ENCODE measurements around the gene BOD1L1.

Gene BOD1L1

DNA sequence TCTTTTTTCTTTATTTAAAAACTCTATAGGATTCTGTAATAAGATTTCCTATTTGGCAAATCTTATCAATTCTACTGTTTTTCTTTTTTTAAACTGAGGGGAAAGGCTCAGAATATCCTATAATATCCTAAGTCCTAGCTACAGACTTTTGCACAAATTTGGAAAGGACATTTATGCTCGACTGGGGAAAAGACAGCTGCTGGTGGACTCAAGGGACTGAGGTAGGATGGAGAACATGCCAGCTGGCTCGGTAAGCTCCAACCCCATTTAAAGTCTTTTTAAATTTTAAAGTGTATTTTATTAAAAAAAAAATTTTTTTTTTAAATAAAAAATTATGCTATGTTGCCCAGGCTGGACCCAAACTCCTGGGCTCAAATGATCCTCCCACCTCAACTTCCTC is 36.8 kb downstream of the BOD1L1 start:
- H3K4me3 ChIP-seq (IDR thresholded peaks at IDR 0.05; ENCODE audit: insufficient read depth, low read depth, low read length), result no peak overlapping the region
- H3K27ac ChIP-seq, result no peak overlapping the region
- TF ChIP-seq CTCF (conservative IDR thresholded peaks at IDR 0.05; ENCODE audit: low read depth, low read length), result no peak
- no peaks in the 10 kb centered on the region for H4K20me1 ChIP-seq (ENCODE audit: insufficient read depth)
- no peak overlapping the region for H3K9ac ChIP-seq
- no peaks in the 10 kb centered on the region for H3K4me1 ChIP-seq (ENCODE audit: low read depth, poor library complexity, severe bottlenecking)
- no peaks in the 10 kb centered on the region for H3K36me3 ChIP-seq (ENCODE audit: insufficient read depth)
- no peaks in the 10 kb centered on the region for H3K79me2 ChIP-seq (ENCODE audit: insufficient read depth, low read depth)
- H3K27me3 ChIP-seq (ENCODE audit: insufficient read depth, low read depth), result no peaks in the 10 kb centered on the region
- H3K4me2 ChIP-seq, result no peak overlapping the region
- H2AFZ ChIP-seq (ENCODE audit: low read depth), result no peak overlapping the region

DNA sequence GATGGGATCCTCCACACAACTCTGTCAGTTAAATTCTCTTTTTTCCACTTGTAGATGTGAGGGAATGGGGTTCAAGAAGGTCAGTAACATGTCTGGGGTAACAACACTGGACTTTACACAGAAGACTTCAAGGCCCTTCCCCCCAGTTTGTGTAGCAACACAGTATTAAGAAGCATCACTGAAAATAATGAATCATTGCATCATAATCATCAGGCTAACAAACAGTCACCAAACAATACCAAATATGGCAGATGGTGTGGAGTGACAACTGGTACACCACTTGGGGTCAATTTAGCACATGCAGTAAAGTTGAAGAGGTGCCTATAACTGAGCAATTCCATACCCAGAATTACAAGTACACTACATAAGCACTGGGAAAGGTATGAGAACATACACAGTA is 38.6 kb downstream of the BOD1L1 start:
- Histone ChIP-seq H3K4me2 (no peak overlapping the region), H4K20me1 (ENCODE audit: insufficient read depth) (no peaks in the 10 kb centered on the region), H3K27me3 (ENCODE audit: insufficient read depth, low read depth) (no peaks in the 10 kb centered on the region), H3K4me1 (ENCODE audit: low read depth, poor library complexity, severe bottlenecking) (no peaks in the 10 kb centered on the region), H3K4me3 (IDR thresholded peaks at IDR 0.05; ENCODE audit: insufficient read depth, low read depth, low read length) (no peak overlapping the region), H3K27ac (no peak overlapping the region), H2AFZ (ENCODE audit: low read depth) (no peak overlapping the region), H3K79me2 (ENCODE audit: insufficient read depth, low read depth) (no peaks in the 10 kb centered on the region), H3K36me3 (ENCODE audit: insufficient read depth) (no peaks in the 10 kb centered on the region), H3K9ac (no peak overlapping the region)
- TF ChIP-seq CTCF (conservative IDR thresholded peaks at IDR 0.05; ENCODE audit: low read depth, low read length), result no peak

- H3K9ac ChIP-seq, result no peak overlapping the region
- H3K4me1 ChIP-seq (ENCODE audit: low read depth, poor library complexity, severe bottlenecking), result no peaks in the 10 kb centered on the region
- H3K4me3 ChIP-seq (IDR thresholded peaks at IDR 0.05; ENCODE audit: insufficient read depth, low read depth, low read length), result no peak overlapping the region
- no peaks in the 10 kb centered on the region for H3K36me3 ChIP-seq (ENCODE audit: insufficient read depth)
- no peaks in the 10 kb centered on the region for H4K20me1 ChIP-seq (ENCODE audit: insufficient read depth)
- no peaks in the 10 kb centered on the region for H3K79me2 ChIP-seq (ENCODE audit: insufficient read depth, low read depth)
- no peak overlapping the region for H2AFZ ChIP-seq (ENCODE audit: low read depth)
- no peak for TF ChIP-seq CTCF (conservative IDR thresholded peaks at IDR 0.05; ENCODE audit: low read depth, low read length)
- H3K27ac ChIP-seq, result no peak overlapping the region
- no peak overlapping the region for H3K4me2 ChIP-seq
- no peaks in the 10 kb centered on the region for H3K27me3 ChIP-seq (ENCODE audit: insufficient read depth, low read depth)
These were observed 43.0 kb downstream of the BOD1L1 start for GRCh38 chr4:13584481-13584880.

DNA sequence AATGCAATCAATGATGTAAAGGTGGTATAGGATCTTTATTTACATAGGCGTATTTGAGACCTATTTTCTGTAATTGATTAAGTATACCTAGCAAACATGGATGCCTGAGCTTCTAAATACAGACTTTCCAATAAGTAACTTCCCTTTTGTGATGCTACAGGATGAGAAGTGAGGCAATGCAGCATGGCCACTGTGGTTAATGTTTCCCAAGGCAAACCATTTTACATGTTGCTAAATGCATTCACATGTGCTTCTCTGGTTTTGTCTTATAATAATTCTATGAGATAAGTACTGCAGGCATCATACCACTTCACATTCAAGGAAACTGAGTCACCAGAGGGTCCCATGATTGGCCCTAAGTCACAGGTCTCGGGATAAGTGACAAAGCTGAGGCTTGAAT is 47.5 kb downstream of the BOD1L1 start:
- no peaks in the 10 kb centered on the region for H3K36me3 ChIP-seq (ENCODE audit: insufficient read depth)
- no peaks in the 10 kb centered on the region for H3K27me3 ChIP-seq (ENCODE audit: insufficient read depth, low read depth)
- H3K79me2 ChIP-seq (ENCODE audit: insufficient read depth, low read depth), result no peaks in the 10 kb centered on the region
- no peak overlapping the region for H3K27ac ChIP-seq
- H2AFZ ChIP-seq (ENCODE audit: low read depth), result no peak overlapping the region
- no peaks in the 10 kb centered on the region for H4K20me1 ChIP-seq (ENCODE audit: insufficient read depth)
- no peak overlapping the region for H3K4me3 ChIP-seq (IDR thresholded peaks at IDR 0.05; ENCODE audit: insufficient read depth, low read depth, low read length)
- H3K4me2 ChIP-seq, result no peak overlapping the region
- H3K9ac ChIP-seq, result no peak overlapping the region
- no peaks in the 10 kb centered on the region for H3K4me1 ChIP-seq (ENCODE audit: low read depth, poor library complexity, severe bottlenecking)
- TF ChIP-seq CTCF (conservative IDR thresholded peaks at IDR 0.05; ENCODE audit: low read depth, low read length), result no peak

DNA sequence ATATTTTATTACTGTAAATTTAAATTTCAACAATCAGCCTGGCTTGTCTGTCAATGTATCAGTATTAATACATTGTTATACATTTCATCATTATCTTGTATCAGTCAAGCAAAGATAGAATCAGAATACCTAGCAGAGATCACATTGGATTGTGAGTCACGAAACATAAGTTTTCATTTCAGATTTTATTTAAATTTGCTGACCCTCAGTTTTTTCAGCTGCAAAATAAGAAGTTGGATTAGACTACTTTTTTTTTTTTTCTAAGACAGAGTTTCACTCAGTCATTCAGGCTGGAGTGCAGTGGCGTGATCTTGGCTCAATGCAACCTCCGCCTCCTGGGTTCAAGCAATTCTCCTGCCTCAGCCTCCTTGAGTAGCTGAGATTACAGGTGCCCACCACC is 49.9 kb downstream of the BOD1L1 start:
- Histone ChIP-seq H2AFZ (ENCODE audit: low read depth) (no peak overlapping the region), H3K4me1 (ENCODE audit: low read depth, poor library complexity, severe bottlenecking) (no peaks in the 10 kb centered on the region), H3K9ac (no peak overlapping the region), H3K4me2 (no peak overlapping the region), H3K4me3 (IDR thresholded peaks at IDR 0.05; ENCODE audit: insufficient read depth, low read depth, low read length) (no peak overlapping the region), H3K36me3 (ENCODE audit: insufficient read depth) (no peaks in the 10 kb centered on the region), H4K20me1 (ENCODE audit: insufficient read depth) (no peaks in the 10 kb centered on the region), H3K27ac (no peak overlapping the region), H3K27me3 (ENCODE audit: insufficient read depth, low read depth) (no peaks in the 10 kb centered on the region), H3K79me2 (ENCODE audit: insufficient read depth, low read depth) (no peaks in the 10 kb centered on the region)
- TF ChIP-seq CTCF (conservative IDR thresholded peaks at IDR 0.05; ENCODE audit: low read depth, low read length), result no peak
